ENCODE results near the gene NPL.

The NPL gene

DNA sequence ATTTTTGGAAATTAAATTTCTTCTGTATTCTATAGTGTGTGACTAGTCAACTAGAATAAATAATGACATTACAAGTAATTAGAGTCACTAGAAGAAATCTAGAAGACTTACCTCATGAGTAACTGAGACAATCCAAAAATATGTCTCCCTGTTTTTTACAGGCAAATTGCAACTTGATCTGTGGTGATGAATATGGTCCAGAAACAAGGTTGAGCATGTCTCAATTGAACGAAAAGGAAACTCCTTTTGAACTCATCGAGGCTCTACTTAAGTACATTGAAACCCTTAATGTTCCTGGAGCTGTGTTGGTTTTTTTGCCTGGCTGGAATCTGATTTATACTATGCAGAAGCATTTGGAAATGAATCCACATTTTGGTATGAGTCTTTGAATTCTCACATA, 86.3 kb downstream of the NPL start:
- DNase-seq = no peak

GRCh38 chr1:182877331-182877730, 87.8 kb downstream of the NPL start:
- DNase-seq = no peak

- no peak for DNase-seq
Measured at GRCh38 chr1:182877842-182878241, 88.3 kb downstream of the NPL start.
